ENCODE results near the gene PPP2R3A.
"Not testable (repeated sequence)": the region's sequence is repeated elsewhere in the genome, so short reads cannot be mapped to it uniquely, and the experiment has no call there.

PPP2R3A gene

GRCh38 chr3:136114421-136114820 lies 148.9 kb downstream of the PPP2R3A start:
- no peak for DNase-seq

GRCh38 chr3:136119332-136119731 lies 153.8 kb downstream of the PPP2R3A start:
- DNase-seq = not testable (repeated sequence)

- DNase-seq = not testable (repeated sequence)
Measured at GRCh38 chr3:136119783-136120182, 154.3 kb downstream of the PPP2R3A start.

GRCh38 chr3:136120373-136121348 lies 155.1 kb downstream of the PPP2R3A start:
- DNase-seq = no peak

- no peak for DNase-seq
Measured at GRCh38 chr3:136122006-136122405, 156.5 kb downstream of the PPP2R3A start.

GRCh38 chr3:136131647-136132046 lies 166.1 kb downstream of the PPP2R3A start:
- not testable (repeated sequence) for DNase-seq

- DNase-seq = no peak
Measured at GRCh38 chr3:136134091-136134490, 168.6 kb downstream of the PPP2R3A start.

GRCh38 chr3:136135039-136135802 lies 169.7 kb downstream of the PPP2R3A start:
- DNase-seq = no peak

GRCh38 chr3:136136454-136136853 lies 170.9 kb downstream of the PPP2R3A start:
- DNase-seq = no peak

GRCh38 chr3:136141291-136141785 lies 175.8 kb downstream of the PPP2R3A start:
- no peak for DNase-seq

GRCh38 chr3:136141891-136142290 lies 176.4 kb downstream of the PPP2R3A start:
- DNase-seq = no peak

- no peak for DNase-seq
Measured at GRCh38 chr3:136142592-136142991, 177.1 kb downstream of the PPP2R3A start.

GRCh38 chr3:136144397-136144796 lies 178.9 kb downstream of the PPP2R3A start:
- not testable (repeated sequence) for DNase-seq

- no peak for DNase-seq
Measured at GRCh38 chr3:136146981-136147729, 181.6 kb downstream of the PPP2R3A start.

GRCh38 chr3:136149667-136150066 lies 184.1 kb downstream of the PPP2R3A start:
- no peak for DNase-seq

- no peak for DNase-seq
Measured at GRCh38 chr3:136151219-136151618, 185.7 kb downstream of the PPP2R3A start.

GRCh38 chr3:136152176-136152843 lies 186.8 kb downstream of the PPP2R3A start:
- no peak for DNase-seq

GRCh38 chr3:136152963-136153362 lies 187.4 kb downstream of the PPP2R3A start:
- DNase-seq = no peak

- DNase-seq = no peak
Measured at GRCh38 chr3:136161516-136161915, 196.0 kb downstream of the PPP2R3A start.

- no peak for DNase-seq
Measured at GRCh38 chr3:136162322-136162721, 196.8 kb downstream of the PPP2R3A start.

GRCh38 chr3:136163607-136164006 lies 198.1 kb downstream of the PPP2R3A start:
- not testable (repeated sequence) for DNase-seq

- no peak for DNase-seq
Measured at GRCh38 chr3:136166507-136166906, 201.0 kb downstream of the PPP2R3A start.

All from activated CD8-positive, alpha-beta memory T cell treated with anti-CD3 and anti-CD28 coated beads, Interleukin-2, amount 50 U/mL, for 4 hours (primary cell).